Fibroblast of mammary gland (primary cell): ENCODE data around the gene EBF3.

Experiments
- DNase-seq: peaks from one replicate; pipeline ENCODE4 v3.0.0-alpha.2; 2010; ENCODE audit warnings: low read depth
- H3K4me3 ChIP-seq: 2 replicates; pipeline ENCODE4 v1.5.1; 2011; ENCODE audit warnings: low read depth, mild to moderate bottlenecking, low read length, moderate library complexity; ENCODE audit not compliant: control insufficient read depth
- TF ChIP-seq, protein P1 (sequence below): conservative IDR thresholded peaks from 2 replicates; pipeline ENCODE4 v1.5.1; 2011; ENCODE audit warnings: low read depth, low read length, inconsistent platforms; ENCODE audit not compliant: control insufficient read depth, insufficient read depth

Gene EBF3

GRCh38 chr10:129968853-129969183, 4.7 kb upstream of the EBF3 start:
- H3K4me3 ChIP-seq, result no peak overlapping the region
- peak; percentile 52 for DNase-seq
- TF ChIP-seq, protein P1, sequence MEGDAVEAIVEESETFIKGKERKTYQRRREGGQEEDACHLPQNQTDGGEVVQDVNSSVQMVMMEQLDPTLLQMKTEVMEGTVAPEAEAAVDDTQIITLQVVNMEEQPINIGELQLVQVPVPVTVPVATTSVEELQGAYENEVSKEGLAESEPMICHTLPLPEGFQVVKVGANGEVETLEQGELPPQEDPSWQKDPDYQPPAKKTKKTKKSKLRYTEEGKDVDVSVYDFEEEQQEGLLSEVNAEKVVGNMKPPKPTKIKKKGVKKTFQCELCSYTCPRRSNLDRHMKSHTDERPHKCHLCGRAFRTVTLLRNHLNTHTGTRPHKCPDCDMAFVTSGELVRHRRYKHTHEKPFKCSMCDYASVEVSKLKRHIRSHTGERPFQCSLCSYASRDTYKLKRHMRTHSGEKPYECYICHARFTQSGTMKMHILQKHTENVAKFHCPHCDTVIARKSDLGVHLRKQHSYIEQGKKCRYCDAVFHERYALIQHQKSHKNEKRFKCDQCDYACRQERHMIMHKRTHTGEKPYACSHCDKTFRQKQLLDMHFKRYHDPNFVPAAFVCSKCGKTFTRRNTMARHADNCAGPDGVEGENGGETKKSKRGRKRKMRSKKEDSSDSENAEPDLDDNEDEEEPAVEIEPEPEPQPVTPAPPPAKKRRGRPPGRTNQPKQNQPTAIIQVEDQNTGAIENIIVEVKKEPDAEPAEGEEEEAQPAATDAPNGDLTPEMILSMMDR, result peak; percentile 58

- TF ChIP-seq, protein P1, result no peak
- H3K4me3 ChIP-seq, result no peak overlapping the region
- no peak for DNase-seq
These were observed 4.2 kb upstream of the EBF3 start for GRCh38 chr10:129968020-129968852.

- TF ChIP-seq, protein P1, result no peak
- no peak for DNase-seq
- H3K4me3 ChIP-seq, result no peak overlapping the region
These were observed 3.5 kb upstream of the EBF3 start for GRCh38 chr10:129967579-129968019.

GRCh38 chr10:129966889-129967578, 3.0 kb upstream of the EBF3 start:
- no peak for DNase-seq
- TF ChIP-seq, protein P1, result no peak
- no peak overlapping the region for H3K4me3 ChIP-seq

DNA sequence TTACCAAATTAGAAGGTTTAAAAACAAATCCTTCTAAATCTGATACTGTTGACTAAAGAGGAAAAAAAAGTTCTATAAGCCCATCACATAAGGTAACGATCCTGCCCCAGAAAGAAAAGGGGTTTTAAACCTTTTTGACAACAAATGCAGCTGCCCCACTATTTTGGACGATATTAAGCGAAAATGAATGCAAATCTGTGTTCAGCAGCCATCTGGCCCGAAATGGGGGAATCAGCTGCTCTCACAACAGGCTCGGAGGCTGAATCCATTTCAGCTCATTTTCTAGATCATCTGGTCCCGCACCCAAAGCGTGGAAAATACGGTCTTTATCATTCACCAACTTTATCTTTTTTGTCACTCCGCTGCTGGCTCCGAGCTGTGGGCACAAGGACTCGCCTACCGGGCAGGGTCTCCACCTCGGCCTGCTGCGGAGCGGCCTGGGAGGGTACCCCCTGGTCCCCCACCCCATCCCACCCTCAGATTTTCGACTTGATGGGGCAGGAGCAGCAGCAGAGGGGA, 2.4 kb upstream of the EBF3 start:
- TF ChIP-seq, protein P1, result no peak
- H3K4me3 ChIP-seq, result no peak overlapping the region

GRCh38 chr10:129965959-129966358, 1.9 kb upstream of the EBF3 start:
- H3K4me3 ChIP-seq, result no peak overlapping the region
- no peak for DNase-seq
- TF ChIP-seq, protein P1, result no peak

More for the DNA sequence above, 2.4 kb upstream of the EBF3 start:
- DNase-seq, result no peak
